ENCODE measurements around the gene ZNF827.

Gene ZNF827

DNA sequence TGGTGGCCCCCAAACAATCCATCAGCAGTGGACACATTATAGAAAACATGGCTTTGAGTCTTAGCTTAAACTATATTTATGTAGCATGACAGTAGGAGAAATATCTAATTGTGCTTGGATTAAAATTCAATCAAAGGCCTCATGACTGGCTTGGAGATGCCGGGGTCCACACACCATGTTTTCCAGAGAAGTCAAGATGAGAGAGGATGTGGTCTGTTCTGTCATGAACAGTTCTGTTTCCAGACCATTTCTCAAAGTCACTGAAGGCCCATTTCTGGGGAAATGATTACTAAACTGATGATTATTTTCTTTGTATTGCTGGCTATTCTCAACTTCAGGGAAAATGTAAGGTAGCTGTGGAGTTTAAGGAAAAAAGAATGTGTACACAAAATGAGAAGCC, 182.4 kb downstream of the ZNF827 start:
- no peak for DNase-seq (ENCODE audit: low spot score)

DNA sequence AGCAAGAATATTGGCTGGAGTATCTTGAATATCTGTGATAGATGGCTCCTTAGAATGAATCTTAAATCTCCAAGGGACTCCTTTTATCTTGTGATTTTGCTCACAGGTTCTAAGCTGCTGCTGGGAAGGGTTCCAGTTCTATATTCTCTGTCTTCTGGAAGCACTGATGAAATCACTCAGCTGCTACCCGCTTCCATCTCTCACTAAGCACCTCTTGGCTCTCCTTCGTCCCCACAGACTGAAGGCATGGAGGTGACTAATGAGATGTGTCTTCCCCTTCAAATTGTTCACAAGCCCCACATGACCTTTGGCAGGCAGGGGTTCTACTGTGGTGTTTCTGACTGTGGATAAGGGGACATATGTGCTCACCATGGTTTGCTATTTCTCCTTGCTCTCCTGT, 182.8 kb downstream of the ZNF827 start:
- no peak for DNase-seq (ENCODE audit: low spot score)

DNA sequence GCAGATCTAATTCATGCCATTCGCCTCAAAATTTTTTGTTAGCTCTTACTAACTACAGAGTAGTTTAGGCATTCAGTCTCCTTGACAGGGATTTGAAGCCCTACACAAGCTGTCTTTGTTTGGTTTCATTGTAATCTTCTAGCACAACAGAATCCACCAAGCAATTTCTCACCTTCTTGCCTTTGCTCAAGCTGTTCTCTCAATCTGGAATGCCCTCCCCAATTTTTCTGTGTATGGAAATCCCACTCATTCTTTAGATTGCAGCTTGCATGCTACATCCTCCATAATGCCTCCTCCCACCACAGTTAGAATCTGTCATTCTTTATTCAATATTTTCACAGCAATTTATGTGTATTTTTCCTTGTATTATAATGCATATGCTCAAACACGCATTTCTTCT, 195.0 kb downstream of the ZNF827 start:
- no peak for DNase-seq (ENCODE audit: low spot score)

DNA sequence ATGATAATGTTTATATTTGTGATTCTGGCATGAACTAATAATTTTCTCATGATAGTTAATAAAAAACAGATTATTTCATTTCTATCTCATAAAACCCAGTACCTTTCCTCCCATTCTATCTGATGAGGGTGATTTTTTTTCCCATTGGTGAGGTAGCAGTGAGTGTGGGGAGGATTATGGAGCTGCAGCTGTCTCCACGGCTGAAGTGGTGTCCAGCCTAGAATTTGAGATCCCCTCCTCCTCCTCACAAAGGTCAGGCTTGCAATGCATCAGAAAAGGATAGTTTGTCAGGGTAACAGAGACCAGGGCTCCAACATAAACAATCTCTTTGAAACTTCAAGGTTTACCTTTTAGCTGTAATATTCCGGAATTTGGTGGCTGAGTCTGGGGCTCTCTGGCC, 197.8 kb downstream of the ZNF827 start:
- no peak for DNase-seq (ENCODE audit: low spot score)

DNA sequence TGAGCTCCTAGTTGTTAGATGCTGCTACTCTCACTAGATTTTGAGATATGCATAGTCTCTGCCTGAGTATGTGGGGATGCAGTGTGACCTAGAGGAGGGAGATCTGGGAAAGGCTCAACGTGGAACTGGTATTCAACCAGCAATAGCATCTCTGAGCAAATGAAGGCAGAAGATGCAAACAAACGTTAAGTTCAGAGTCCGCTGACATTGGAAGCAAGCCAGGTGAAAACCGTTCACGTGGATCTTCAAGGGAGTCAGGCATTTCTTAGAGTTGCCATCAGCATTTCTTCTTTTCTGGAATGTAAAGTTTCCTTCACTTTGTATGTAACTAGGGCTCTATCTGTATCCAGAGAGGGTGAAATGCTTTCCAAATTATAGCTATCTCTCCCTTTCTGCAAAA, 198.8 kb downstream of the ZNF827 start:
- DNase-seq (ENCODE audit: low spot score), result no peak

DNA sequence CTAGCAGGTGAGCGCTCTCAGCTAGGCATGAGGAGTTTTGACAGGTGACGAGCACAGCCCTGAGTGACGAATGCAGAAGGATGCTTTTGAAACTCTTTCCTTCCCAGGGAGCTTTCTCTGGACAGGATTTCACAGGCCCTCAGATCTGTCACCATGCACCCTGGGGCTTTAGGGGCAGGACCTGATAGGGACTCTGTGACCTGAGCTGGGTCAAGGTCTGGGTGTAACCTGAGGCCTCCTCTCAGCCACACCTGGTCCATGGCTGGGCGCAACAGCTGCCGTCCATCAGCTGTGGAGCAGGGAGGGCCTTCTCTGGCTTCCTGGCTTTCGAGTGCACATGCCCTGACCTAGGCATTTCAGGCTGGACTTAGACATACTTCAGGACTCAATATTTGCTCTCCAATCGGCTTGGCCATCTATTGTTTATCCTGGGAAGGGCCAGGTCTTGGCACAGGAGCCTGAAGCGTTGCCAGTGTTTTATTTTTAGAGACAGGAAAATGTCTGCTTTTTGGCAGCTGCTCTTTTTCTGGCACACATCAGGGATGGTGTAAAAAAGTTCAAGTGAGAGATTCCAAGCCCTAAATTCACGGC, 202.3 kb downstream of the ZNF827 start:
- DNase-seq (ENCODE audit: low spot score), result no peak

DNA sequence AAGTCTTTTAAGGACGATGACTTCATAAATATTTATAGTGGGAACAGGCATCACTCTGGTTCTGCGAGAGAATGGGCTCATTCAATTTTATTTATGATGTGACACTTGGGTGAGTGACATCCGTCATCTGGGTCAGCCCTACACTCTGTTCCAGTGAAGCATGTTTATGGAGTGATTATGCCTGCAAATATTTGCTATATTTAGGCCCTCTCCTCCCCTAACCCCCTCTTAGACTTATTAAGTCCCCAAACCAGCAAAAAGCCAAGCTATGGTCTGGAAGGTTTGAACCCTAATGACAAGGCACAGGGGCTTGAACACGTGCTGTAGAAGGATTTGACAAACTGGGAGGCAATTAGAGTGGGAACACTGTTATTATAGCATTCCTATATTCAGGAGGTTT, 202.8 kb downstream of the ZNF827 start:
- no peak for DNase-seq (ENCODE audit: low spot score)

DNA sequence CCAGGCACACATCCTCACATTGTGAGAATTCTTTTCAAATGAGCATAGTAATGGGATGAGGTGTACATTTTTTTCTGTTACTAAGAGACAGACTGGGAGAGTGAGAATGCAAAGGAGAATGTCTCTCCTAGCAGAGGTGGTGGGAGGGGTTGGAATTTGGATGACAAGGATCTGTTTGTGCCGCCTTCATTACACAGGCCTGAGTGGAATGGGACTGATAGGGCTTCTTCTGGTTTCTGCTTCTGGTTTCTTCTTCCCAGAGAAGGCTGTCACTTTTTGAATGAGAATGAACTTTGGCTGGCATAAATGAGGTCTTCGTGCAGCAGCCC, 203.3 kb downstream of the ZNF827 start:
- peak; percentile 90 for DNase-seq (ENCODE audit: low spot score)

DNA sequence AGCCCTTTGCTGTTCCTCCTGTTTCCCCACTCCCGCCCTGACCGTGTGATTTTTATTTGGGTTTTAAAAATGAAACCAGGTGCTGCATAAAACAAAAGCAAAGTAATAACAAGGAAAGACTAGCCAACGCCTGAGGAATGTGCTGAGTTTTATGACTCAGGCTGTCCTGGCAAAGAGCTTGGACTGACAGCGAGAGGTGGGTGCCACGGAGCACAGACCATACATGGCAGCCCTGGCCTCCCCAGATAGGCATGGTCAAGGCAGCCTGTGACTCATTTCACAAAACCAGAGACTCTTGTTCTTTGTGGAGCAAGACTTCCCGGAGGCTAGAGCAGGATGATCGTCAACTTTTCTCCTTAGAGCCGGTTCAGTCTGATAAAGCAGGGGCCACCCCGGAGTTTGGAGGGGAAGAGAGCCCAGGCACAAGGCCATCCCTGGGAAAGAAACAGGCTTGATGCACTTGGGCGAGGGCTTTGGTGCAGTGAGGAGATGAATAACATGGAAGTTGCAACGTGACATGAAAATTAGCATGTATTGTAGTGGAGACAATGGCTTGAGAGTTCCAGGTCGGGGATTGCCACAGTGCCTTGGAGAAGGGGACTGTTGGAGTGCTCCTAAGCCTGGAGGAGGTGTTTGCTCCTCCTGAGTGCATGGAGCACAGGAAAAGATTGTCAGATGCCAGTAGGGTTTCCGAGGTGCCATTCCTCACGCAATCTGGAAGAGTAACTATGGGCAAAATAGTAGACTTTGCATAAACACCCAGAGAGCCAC, 203.9 kb downstream of the ZNF827 start:
- peak; percentile 94 for DNase-seq (ENCODE audit: low spot score)

DNA sequence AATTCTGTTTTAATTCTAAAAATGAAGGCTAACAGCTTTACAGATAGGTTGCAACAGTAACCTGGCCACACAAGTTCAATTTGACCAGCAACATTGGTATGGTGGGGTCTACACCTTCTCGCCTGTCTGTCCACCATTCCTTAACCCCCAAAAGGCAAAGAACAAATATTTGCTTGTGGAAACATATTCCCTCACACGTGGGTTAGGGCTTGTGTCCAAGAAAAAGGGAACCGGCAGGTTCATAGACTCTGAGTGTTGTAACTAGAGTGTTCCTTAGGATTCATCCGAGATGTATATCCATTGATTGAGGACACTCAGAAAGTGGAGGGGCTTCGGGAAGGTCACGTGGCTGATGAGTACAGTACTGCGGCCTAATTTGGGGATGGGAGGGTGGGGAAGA, 204.6 kb downstream of the ZNF827 start:
- no peak for DNase-seq (ENCODE audit: low spot score)

DNA sequence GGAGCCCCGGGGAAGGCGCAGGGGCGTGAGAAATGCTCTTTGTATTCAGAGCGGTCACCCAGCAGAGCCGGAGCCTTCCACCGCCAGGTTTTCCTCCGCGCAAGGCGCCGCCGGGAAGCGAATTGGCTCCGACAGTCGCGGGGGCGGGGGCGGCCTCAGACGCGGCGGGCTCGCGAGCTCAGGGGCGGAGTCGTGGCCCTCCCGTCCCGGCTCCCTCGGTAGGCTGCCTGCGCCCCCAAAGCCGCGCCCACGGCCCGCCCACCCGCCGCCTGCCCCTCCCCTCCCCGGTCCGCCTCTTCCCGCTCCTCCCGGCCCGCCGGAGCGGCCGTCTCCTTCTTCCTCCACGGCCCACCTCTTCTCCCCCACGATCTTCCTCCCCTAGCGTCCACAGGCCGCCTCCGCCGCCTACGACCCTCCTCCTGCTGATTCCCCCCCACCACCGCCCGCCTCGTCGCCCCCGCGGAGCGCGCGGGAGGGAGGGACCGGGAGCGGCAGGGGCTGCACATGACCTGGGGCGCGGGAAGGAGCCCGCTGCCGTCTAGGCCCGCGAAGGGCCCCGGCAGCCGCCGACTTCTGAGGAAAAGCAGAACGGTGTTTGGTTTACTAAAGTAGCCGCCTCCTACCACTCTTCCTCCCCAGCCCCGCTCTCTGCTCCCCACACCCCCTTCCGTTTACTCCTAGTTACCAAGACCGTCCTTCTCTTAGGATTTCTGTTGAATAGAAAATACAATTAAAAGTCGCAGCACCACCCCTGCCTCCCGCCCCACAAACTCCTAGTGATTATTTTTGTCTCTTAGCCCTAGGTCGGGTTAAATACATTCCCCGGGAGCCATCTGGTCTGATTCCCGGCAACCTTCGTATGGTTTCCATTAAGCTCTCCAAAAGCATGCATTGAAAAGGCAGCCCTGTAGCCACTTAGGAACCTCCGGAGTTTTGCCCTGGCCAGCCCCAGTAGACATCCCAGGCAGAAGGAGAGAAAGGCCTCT, 205.4 kb downstream of the ZNF827 start:
- DNase-seq (ENCODE audit: low spot score), result peak; percentile 93

DNA sequence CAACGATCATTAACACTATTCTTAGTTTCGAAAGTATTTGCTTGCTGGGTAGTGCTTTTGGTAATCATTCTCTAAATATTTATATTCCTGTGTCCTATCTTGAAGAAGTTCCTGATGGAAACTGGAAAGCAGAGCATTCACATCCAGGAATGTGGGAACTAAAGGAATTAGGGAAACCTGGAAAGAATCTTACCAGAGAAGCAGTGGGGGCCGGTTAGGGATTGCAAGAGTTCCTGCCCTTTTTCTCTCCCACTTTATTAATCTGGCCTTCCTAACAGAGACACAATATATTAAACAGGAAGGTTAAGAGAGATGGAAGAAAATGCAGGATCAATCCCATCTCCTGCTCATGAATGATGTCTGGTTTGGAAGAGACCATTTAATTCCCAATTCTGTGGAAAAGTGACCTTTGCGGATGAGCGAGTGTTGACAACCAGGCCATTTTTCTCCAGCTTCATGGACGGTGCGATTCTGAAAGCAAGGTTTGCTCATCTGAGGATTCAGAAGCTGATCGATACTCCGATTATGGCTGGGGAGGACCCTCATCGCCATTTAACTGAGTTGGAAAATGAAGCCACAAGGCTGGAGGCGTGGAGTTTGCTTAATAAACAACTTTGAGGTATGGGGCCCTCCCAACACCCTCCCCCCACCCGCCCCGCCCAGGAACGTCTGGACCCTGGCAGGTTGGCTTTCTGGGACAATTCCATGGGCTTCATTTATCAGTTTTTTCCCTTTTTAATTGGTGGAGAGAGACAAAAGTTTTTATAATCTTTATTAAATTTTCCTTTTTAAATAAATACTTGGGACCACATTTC, 206.4 kb downstream of the ZNF827 start:
- DNase-seq (ENCODE audit: low spot score), result no peak

DNA sequence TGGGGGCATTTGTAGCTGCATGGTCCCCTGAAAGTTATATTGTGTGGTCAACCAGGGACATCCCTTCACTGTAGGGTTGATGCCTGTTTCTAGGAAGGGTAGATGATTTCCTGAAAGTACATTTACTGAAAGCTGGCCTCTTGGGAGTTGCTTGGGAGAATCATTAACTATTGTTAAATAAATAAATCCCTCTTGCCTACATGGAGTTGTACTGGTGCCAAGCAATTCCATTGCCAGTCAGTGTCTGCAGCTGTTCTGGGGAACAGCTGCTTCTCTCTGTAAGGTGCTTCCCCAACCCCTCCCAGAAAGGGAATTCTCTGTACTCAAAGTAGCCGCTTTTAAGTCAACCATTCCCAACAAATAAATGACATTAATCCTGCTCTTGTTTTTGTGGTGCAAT, 207.6 kb downstream of the ZNF827 start:
- DNase-seq (ENCODE audit: low spot score), result no peak

DNA sequence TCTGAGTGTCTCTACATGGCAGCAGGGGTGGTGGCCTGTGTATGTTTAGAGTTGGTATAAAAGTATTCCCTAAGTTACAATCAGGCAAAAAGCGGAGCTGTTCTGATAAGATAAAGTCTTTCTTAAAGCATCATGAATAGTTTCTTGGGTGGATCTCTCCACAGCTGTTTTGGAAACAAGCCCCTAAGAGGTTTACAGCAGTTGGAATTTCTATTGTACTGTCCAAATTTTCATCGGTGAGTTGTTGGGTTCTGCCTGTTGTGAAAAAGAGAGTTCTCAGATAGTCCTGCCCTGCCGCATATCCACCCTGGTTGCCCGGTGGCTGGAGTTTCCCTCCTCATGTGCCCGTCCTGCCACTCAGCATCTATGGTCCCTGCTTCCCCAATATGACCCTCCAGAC, 208.6 kb downstream of the ZNF827 start:
- no peak for DNase-seq (ENCODE audit: low spot score)

DNA sequence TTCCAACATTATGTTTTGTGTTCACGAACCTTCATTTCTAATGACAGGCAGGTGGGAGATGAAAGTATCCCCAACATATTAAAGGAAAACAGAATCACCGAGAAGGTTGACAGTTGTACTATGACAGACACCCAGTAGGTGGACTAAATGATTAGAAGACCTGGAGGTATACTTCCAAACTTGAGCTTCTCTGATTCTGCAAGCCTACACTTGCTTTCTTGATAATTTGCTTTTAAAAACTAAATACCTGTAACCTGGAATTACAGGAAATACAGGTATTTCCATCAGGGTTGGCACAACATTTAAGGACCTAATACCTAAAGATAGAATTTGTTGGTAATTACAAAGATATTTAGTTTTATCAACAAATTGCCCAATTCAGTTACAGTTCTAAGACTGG, 215.3 kb downstream of the ZNF827 start:
- DNase-seq (ENCODE audit: low spot score), result no peak

DNA sequence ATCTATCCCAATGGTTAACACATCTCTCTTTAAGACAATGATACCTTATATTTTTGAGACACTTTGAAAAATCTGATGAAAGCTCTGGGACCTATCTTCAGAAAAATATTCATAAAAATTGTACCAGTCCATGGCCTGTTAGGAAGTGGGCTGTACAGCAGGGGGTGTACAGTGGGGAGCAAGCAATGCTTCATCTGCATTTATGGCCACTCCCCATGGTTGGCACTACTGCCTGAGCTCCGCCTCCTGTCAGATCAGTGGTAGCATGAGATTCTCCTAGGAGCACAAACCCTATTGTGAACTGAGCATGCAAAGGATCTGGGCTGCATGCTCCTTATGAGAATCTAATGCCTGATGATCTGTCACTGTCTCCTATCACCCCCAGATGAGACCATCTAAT, 216.1 kb downstream of the ZNF827 start:
- peak; percentile 47 for DNase-seq (ENCODE audit: low spot score)

DNA sequence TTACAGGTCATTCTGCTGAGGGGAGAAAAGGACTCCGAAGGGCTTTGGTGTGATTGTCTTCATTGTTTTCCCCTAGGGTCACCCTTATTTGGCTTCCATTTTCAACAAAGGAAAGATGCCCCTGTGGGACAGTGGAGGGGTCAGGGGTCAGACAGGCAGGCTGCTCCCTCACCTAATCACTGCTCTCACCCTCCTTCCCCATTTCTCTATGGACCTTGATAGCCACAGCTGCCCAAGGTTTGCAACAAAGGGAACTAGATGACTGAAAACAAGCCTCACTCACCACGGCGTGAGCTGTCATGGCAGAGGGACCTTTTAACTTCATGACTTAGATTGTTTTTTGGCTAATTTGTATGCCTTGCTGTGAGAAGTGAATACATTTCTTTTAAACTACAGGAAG, 218.0 kb downstream of the ZNF827 start:
- DNase-seq (ENCODE audit: low spot score), result no peak

DNA sequence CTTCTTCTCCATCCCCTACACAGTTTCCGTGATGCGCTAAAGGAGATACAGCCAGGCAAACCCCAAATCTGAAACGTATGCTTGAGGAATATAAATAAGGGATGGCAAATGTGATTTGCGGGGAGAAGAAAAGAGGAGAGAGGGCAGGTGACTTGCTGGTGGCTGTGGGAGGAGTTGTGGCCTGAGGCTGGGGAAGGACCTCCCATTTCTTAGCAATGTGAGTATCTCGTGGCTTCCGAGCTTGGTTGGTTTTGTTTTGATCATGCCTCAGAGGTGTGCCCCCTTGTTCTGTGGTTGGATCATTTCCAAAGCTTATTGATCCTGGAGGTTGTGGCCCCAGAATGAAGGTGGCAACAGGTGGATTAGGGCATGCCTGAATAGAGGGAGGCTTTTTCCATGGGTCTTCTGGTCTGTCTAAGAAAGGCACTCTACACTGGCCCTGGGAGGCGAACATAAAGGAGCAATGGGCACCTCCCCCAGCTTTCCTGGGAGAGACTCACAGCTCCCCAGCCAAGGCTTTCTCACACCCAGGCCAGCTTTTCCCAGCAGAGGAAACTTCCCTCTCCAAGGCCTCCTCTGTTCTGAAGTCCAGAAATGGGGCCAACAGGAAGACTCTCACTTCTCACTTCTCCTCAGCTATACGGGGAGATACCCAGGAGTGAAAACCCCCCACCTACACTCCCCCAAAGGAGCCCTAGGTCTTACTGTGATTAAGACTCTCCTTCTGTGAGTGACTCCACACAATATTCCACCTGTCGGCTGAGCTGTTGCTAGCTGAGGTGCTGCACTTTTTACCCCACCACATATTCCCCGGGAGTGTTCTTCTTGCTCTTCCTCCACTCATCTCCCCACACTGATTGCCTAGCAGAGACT, 218.6 kb downstream of the ZNF827 start:
- no peak for DNase-seq (ENCODE audit: low spot score)

DNA sequence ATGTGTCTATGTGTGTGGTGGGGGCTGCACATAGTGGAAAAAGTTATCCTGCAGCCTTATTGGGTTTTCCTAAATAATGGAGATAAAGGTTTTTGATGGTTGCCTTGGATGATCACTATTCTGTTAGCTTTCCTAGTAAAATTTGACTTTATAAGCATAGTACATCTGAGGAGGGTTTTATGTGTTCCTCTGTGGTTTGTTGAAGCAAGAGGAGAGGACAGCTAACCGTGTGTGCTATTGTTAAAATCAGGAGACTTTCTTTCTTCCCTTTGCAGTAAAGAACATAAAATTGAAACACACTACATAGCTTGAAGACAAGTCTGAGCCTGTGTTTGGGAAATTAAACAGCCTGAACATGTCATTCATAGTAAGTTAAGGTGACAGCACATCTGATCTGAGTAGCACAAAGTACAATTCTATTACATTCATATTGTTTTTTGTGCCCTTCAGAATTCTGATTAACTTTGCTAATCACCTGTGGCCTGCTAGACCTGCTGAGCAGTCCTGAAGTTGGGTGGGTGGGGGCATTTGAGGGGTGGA, 221.9 kb downstream of the ZNF827 start:
- DNase-seq (ENCODE audit: low spot score), result no peak

DNA sequence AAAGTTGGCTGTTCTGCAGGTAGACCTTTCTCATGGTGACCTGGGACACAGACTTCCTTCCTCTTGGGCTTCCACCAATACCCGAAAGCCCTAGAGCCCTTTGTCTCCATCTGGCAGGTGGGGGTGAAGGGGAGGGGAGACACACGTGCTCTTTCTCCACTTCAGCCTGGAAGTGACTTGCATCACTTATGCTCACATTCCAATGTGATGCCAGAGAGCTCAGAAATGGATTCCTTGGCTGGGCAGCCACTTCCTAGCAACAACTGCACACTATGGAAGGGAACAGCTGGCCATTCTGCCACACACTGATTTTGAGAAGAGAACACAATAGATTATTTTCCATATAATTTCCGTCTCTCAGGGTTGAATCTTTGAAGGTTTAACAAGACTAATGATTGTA, 222.4 kb downstream of the ZNF827 start:
- no peak for DNase-seq (ENCODE audit: low spot score)

DNA sequence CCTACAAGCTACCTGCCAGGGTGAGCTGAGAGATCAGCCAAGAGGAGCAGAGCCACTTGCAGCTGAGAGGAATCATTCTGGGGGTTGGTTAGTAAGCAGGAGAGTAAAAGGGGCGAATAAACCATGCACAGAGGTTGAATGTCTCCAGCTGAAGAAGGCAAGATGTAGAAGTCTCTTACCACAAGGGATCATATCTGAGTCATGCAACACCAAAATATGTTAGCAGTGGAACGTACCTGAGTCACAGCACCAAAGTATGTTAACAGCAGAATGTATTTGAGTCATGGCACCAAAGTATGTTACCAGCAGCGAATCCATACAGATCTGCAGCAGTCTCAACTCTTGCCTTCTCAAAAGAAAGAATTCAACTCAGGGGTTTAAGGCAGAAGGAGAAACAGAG, 228.8 kb downstream of the ZNF827 start:
- DNase-seq (ENCODE audit: low spot score), result peak; percentile 82
